IPS DF 4.7 (cell line): ENCODE results near the gene ACO2.
"Not testable (repeated sequence)": the region's sequence is repeated elsewhere in the genome, so short reads cannot be mapped to it uniquely, and the experiment has no call there.

ENCODE experiments used
- DNase-seq: peaks from one replicate; pipeline ENCODE4 v3.0.0-alpha.2; 2013; ENCODE audit warnings: low spot score; ENCODE audit errors: extremely low read depth

Gene ACO2

GRCh38 chr22:41448189-41448808 lies 20.6 kb upstream of the ACO2 start:
- peak; percentile 98 for DNase-seq

GRCh38 chr22:41458161-41458728 lies 10.7 kb upstream of the ACO2 start:
- DNase-seq = no peak

- no peak for DNase-seq
These were observed 9.5 kb upstream of the ACO2 start for GRCh38 chr22:41459431-41459830.

- not testable (repeated sequence) for DNase-seq
These were observed 8.8 kb upstream of the ACO2 start for GRCh38 chr22:41460071-41460470.

GRCh38 chr22:41461901-41462300 lies 7.0 kb upstream of the ACO2 start:
- no peak for DNase-seq

- DNase-seq = no peak
These were observed 418 bp downstream of the ACO2 start for GRCh38 chr22:41469218-41469851.

GRCh38 chr22:41470886-41471285 lies 2.0 kb downstream of the ACO2 start:
- DNase-seq = no peak

- DNase-seq = no peak
These were observed 2.7 kb downstream of the ACO2 start for GRCh38 chr22:41471568-41471967.

- DNase-seq = no peak
These were observed 6.0 kb downstream of the ACO2 start for GRCh38 chr22:41474872-41475451.

GRCh38 chr22:41478473-41478872 lies 9.6 kb downstream of the ACO2 start:
- no peak for DNase-seq

- DNase-seq = no peak
These were observed 10.1 kb downstream of the ACO2 start for GRCh38 chr22:41478891-41479521.

- no peak for DNase-seq
These were observed 10.9 kb downstream of the ACO2 start for GRCh38 chr22:41479671-41480396.

- DNase-seq = no peak
These were observed 11.4 kb downstream of the ACO2 start for GRCh38 chr22:41480397-41480735.

- DNase-seq = no peak
These were observed 12.4 kb downstream of the ACO2 start for GRCh38 chr22:41481131-41481830.

GRCh38 chr22:41481925-41482318 lies 13.0 kb downstream of the ACO2 start:
- DNase-seq = no peak

GRCh38 chr22:41482319-41482935 lies 13.5 kb downstream of the ACO2 start:
- no peak for DNase-seq

GRCh38 chr22:41485033-41485432 lies 16.1 kb downstream of the ACO2 start:
- no peak for DNase-seq

- DNase-seq = no peak
These were observed 18.4 kb downstream of the ACO2 start for GRCh38 chr22:41487037-41487935.

GRCh38 chr22:41488076-41488475 lies 19.2 kb downstream of the ACO2 start:
- DNase-seq = no peak
